ENCODE results near the gene SDS. TPM values are rescaled to one million over a fixed set of nuclear protein-coding genes. Genes with fewer than 3 reads are reported as not detected.

Gene SDS
- total RNA-seq, 1 experiment from 2014 or later = not detected

DNA sequence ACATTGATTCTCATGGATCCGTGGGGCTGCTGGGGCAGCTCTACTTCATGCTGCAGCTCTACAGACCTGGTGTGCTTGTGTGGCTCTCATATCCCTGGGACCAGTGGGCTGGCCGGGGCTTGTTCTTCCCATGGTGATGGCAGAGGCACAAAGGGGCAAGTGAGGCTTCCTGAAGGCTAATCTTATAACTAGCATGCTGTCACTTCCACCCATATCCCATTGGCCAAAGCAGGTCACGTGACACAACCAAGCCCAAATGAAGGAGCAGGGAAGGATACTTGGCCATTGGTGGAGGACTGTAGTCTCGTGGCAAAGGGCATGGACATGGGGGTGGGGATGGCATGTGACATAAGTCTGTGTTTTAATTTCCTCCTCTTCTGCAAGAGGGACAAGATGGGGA is 35.4 kb downstream of the SDS start:
- Histone ChIP-seq H3K36me3 (ENCODE audit: control insufficient read depth in 1 of 2, insufficient read depth in 2 of 2, low read length in 2 of 2) (0 out of 4 replicates have a peak, but pooled peaks cover 0 to under 1% of the 10 kb centered on the region in 2 experiments), H3K27ac (ENCODE audit: low read depth, low read length) (no peak overlapping the region), H3K4me2 (ENCODE audit: low read length) (no peak overlapping the region), H2AFZ (ENCODE audit: low read depth, low read length, poor library complexity, severe bottlenecking) (no peak overlapping the region), H3K4me1 (ENCODE audit: control insufficient read depth in 1 of 2, insufficient read depth in 2 of 2, low read length in 2 of 2) (peaks cover 0 to 4% of the 10 kb centered on the region in 2 experiments; a peak in 1 of 4 replicates), H3K27me3 (ENCODE audit: insufficient read depth, low read length) (no peaks in the 10 kb centered on the region), H3K79me2 (ENCODE audit: insufficient read depth, low read length) (no peaks in the 10 kb centered on the region; the same call in 1 of the 2 replicates), H3K9ac (ENCODE audit: low read length) (no peak overlapping the region), H4K20me1 (ENCODE audit: insufficient read depth) (no peaks in the 10 kb centered on the region), H3K9me2 (ENCODE audit: insufficient read depth) (no peaks in the 10 kb centered on the region), H3K4me3 (replicated peaks in 1 of 2; ENCODE audit: low read depth in 1 of 2, low read length in 2 of 2) (no peak overlapping the region), H3K9me3 (ENCODE audit: control insufficient read depth in 1 of 2, insufficient read depth in 1 of 2, low read depth in 1 of 2, low read length in 2 of 2) (no peaks in the 10 kb centered on the region)
- CTCF ChIA-PET = no interaction called here
- no TSS peak for BruUV-seq (replicated peaks)
- TF ChIP-seq ELF1 (IDR thresholded peaks at IDR 0.05; ENCODE audit: borderline replicate concordance, low read depth) (no peak), CEBPB (IDR thresholded peaks at IDR 0.05; ENCODE audit: low read depth) (no peak), POLR2AphosphoS5 (IDR thresholded peaks at IDR 0.05; ENCODE audit: low read depth, low read length) (no peak), EZH2 (IDR thresholded peaks at IDR 0.05) (no peak), CBX3 (IDR thresholded peaks at IDR 0.05; ENCODE audit: low read depth) (no peak), YY1 (IDR thresholded peaks at IDR 0.05; ENCODE audit: extremely low read depth, insufficient replicate concordance, low read depth, low read length) (no peak), SRF (IDR thresholded peaks at IDR 0.05; ENCODE audit: low read depth) (no peak), RAD21 (IDR thresholded peaks at IDR 0.05; ENCODE audit: low read depth) (no peak), TCF7L2 (IDR thresholded peaks at IDR 0.05; ENCODE audit: borderline replicate concordance, extremely low read depth, insufficient read depth, insufficient read length) (no peak), JUND (IDR thresholded peaks at IDR 0.05) (no peak), EGR1 (IDR thresholded peaks at IDR 0.05; ENCODE audit: low read depth) (no peak), ZNF274 (IDR thresholded peaks at IDR 0.05; ENCODE audit: low read depth, low read length) (no peak), EZH2phosphoT487 (IDR thresholded peaks at IDR 0.05; ENCODE audit: borderline replicate concordance) (no peak), ZFX (IDR thresholded peaks at IDR 0.05) (no peak)
- TF ChIP-seq, protein P1, sequence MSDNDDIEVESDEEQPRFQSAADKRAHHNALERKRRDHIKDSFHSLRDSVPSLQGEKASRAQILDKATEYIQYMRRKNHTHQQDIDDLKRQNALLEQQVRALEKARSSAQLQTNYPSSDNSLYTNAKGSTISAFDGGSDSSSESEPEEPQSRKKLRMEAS (IDR thresholded peaks at IDR 0.05) = no peak
- TF ChIP-seq, protein P2, sequence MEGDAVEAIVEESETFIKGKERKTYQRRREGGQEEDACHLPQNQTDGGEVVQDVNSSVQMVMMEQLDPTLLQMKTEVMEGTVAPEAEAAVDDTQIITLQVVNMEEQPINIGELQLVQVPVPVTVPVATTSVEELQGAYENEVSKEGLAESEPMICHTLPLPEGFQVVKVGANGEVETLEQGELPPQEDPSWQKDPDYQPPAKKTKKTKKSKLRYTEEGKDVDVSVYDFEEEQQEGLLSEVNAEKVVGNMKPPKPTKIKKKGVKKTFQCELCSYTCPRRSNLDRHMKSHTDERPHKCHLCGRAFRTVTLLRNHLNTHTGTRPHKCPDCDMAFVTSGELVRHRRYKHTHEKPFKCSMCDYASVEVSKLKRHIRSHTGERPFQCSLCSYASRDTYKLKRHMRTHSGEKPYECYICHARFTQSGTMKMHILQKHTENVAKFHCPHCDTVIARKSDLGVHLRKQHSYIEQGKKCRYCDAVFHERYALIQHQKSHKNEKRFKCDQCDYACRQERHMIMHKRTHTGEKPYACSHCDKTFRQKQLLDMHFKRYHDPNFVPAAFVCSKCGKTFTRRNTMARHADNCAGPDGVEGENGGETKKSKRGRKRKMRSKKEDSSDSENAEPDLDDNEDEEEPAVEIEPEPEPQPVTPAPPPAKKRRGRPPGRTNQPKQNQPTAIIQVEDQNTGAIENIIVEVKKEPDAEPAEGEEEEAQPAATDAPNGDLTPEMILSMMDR (IDR thresholded peaks at IDR 0.05 in 2 of 3, conservative IDR thresholded peaks at IDR 0.05 in 1 of 3; ENCODE audit: borderline replicate concordance in 1 of 3, insufficient read depth in 1 of 3, low read depth in 2 of 3, low read length in 2 of 3) = no peak
- TF ChIP-seq, protein P3, sequence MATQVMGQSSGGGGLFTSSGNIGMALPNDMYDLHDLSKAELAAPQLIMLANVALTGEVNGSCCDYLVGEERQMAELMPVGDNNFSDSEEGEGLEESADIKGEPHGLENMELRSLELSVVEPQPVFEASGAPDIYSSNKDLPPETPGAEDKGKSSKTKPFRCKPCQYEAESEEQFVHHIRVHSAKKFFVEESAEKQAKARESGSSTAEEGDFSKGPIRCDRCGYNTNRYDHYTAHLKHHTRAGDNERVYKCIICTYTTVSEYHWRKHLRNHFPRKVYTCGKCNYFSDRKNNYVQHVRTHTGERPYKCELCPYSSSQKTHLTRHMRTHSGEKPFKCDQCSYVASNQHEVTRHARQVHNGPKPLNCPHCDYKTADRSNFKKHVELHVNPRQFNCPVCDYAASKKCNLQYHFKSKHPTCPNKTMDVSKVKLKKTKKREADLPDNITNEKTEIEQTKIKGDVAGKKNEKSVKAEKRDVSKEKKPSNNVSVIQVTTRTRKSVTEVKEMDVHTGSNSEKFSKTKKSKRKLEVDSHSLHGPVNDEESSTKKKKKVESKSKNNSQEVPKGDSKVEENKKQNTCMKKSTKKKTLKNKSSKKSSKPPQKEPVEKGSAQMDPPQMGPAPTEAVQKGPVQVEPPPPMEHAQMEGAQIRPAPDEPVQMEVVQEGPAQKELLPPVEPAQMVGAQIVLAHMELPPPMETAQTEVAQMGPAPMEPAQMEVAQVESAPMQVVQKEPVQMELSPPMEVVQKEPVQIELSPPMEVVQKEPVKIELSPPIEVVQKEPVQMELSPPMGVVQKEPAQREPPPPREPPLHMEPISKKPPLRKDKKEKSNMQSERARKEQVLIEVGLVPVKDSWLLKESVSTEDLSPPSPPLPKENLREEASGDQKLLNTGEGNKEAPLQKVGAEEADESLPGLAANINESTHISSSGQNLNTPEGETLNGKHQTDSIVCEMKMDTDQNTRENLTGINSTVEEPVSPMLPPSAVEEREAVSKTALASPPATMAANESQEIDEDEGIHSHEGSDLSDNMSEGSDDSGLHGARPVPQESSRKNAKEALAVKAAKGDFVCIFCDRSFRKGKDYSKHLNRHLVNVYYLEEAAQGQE (IDR thresholded peaks at IDR 0.05; ENCODE audit: low read depth) = no peak
- TF ChIP-seq, protein P4, sequence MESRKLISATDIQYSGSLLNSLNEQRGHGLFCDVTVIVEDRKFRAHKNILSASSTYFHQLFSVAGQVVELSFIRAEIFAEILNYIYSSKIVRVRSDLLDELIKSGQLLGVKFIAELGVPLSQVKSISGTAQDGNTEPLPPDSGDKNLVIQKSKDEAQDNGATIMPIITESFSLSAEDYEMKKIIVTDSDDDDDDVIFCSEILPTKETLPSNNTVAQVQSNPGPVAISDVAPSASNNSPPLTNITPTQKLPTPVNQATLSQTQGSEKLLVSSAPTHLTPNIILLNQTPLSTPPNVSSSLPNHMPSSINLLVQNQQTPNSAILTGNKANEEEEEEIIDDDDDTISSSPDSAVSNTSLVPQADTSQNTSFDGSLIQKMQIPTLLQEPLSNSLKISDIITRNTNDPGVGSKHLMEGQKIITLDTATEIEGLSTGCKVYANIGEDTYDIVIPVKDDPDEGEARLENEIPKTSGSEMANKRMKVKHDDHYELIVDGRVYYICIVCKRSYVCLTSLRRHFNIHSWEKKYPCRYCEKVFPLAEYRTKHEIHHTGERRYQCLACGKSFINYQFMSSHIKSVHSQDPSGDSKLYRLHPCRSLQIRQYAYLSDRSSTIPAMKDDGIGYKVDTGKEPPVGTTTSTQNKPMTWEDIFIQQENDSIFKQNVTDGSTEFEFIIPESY (IDR thresholded peaks at IDR 0.05; ENCODE audit: extremely low read depth, insufficient replicate concordance, low read length) = no peak
- ATAC-seq (peak; percentile 66), DNase-seq (ENCODE audit: low read depth, low spot score) (no peak)
- POLR2A ChIA-PET = no interaction called here
- RAD21 ChIA-PET (ENCODE audit: low non-redundant PET in 1 of 2, low total read pairs in 2 of 2, uncharacterized antibody in 2 of 2, unreplicated experiment in 2 of 2) = no interaction called here
- intact Hi-C loops (cut with micrococcal nuclease) = no loop called here

All from HCT116 (cell line).